Sigmoid colon (tissue), 7 donors: ENCODE results near the gene TTLL8. TPM values are rescaled to one million over a fixed set of nuclear protein-coding genes. Genes with fewer than 3 reads are reported as not detected.

ENCODE experiments used
- DNase-seq: peaks from one replicate; pipeline ENCODE4 v3.0.0-alpha.2; 2019
- H3K27ac ChIP-seq, 4 donors: fragments of 200-600 bp; sonication (generic); one replicate each; pipeline ENCODE4 v1.5.1; 2016 to 2019; ENCODE audit warnings: mild to moderate bottlenecking in 1 of 4
- H3K27me3 ChIP-seq, 3 donors: fragments of 200-600 bp; sonication (generic); one replicate each; pipeline ENCODE4 v1.5.1; 2019; ENCODE audit warnings: mild to moderate bottlenecking in 1 of 3
- H3K36me3 ChIP-seq, 4 donors: fragments of 200-600 bp; sonication (generic); one replicate each; pipeline ENCODE4 v1.5.1; 2016 to 2019
- H3K4me1 ChIP-seq, 4 donors: fragments of 200-600 bp; sonication (generic); one replicate each; pipeline ENCODE4 v1.5.1; 2017 to 2019
- H3K4me3 ChIP-seq, 4 donors: fragments of 200-600 bp; sonication (generic); one replicate each; pipeline ENCODE4 v1.5.1; 2017 to 2019; ENCODE audit warnings: mild to moderate bottlenecking in 2 of 4, moderate library complexity in 1 of 4
- H3K9me3 ChIP-seq, 4 donors: fragments of 200-600 bp in 3 of 4; sonication (generic) in 3 of 4; one replicate each; pipeline versions ENCODE4 v1.5.1 to v1.6.1; 2013 to 2019
- EP300 ChIP-seq, 4 donors: sonication (generic); formaldehyde crosslinking; IDR thresholded peaks; one replicate each; pipeline ENCODE4 v1.6.1; 2017; ENCODE audit warnings: antibody characterized with exemption in 4 of 4
- POLR2A ChIP-seq, 2 donors: fragments of 450-650 bp; IDR thresholded peaks; one replicate each; pipeline ENCODE4 v1.6.1; 2016; ENCODE audit warnings: antibody characterized with exemption in 2 of 2, mild to moderate bottlenecking in 2 of 2, moderate library complexity in 2 of 2
- POLR2AphosphoS5 ChIP-seq, 4 donors: sonication (generic); formaldehyde crosslinking; IDR thresholded peaks; one replicate each; pipeline ENCODE4 v1.6.1; 2017; ENCODE audit warnings: antibody characterized with exemption in 4 of 4
- WGBS, 2 donors: extraction: QIAGEN DNeasy Blood & Tissue Kit; methylation state at CpG; one replicate each; pipeline ENCODE4 v1.1.7; 2013; 5-methylcytosine and 5-hydroxymethylcytosine counted together
- intact Hi-C: fragments of 100-400 bp; cut with DNase I; formaldehyde crosslinking; loops from one replicate; pipeline ENCODE4 v1.15.1; 2023
- polyA plus RNA-seq, 3 donors: library from polyadenylated mRNA; stranded (reverse); fragments of 200-250 nt; gene quantifications; one replicate each; pipeline ENCODE4 v1.2.3, GENCODE V29; 2013
- total RNA-seq, 4 donors: library from RNA; depleted of rRNA; stranded (reverse); fragments of >200 nt; gene quantifications; one replicate each; pipeline ENCODE4 v1.1.0, GENCODE V29; 2016
- TF ChIP-seq, protein P1 (sequence below), 4 experiments: fragments of 450-650 bp in 3 of 4; fragments of 200-600 bp in 1 of 4; IDR thresholded peaks; one replicate each; pipeline ENCODE4 v1.5.1; 2016 to 2019; ENCODE audit warnings: antibody characterized with exemption in 4 of 4, mild to moderate bottlenecking in 3 of 4, moderate library complexity in 2 of 4
- donor health status: healthy with polysubstance abuse.
- donor health status: Bipolar disorder and iron deficiency.
- donor health status: healthy.

TTLL8 gene
- total and polyA plus RNA-seq, 7 donors, result not detected

- WGBS, 2 donors, result 76 to 89% methylated on average over 7 of the region's 7 CpGs
- peak; percentile 32 for DNase-seq
Observed at GRCh38 chr22:50040717-50041116, 17.4 kb downstream of the TTLL8 start.

GRCh38 chr22:50039669-50040443 lies 18.2 kb downstream of the TTLL8 start:
- TF ChIP-seq POLR2A (IDR thresholded peaks at IDR 0.05) (no peak), EP300 (IDR thresholded peaks at IDR 0.05) (no peak), POLR2AphosphoS5 (IDR thresholded peaks at IDR 0.05) (no peak)
- intact Hi-C loops, result no loop called here
- H3K36me3 ChIP-seq, result no peaks in the 10 kb centered on the region
- DNase-seq, result peak; percentile 57
- no peaks in the 10 kb centered on the region for H3K4me1 ChIP-seq
- peaks cover 0 to 13% (median 0%) of the 10 kb centered on the region in 3 donors for H3K27me3 ChIP-seq
- WGBS, 2 donors, result 92 to 95% methylated on average over 29 of the region's 29 CpGs
- no peak overlapping the region for H3K4me3 ChIP-seq
- peaks cover 0 to 8% (median 5%) of the 10 kb centered on the region in 4 donors for H3K9me3 ChIP-seq
- no peak overlapping the region for H3K27ac ChIP-seq

More at GRCh38 chr22:50040717-50041116, 17.4 kb downstream of the TTLL8 start:
- Histone ChIP-seq H3K9me3 (peaks cover 0 to 8% (median 5%) of the 10 kb centered on the region in 4 donors), H3K36me3 (no peaks in the 10 kb centered on the region), H3K27ac (no peak overlapping the region), H3K4me3 (no peak overlapping the region), H3K27me3 (peaks cover 0 to 17% (median 0%) of the 10 kb centered on the region in 3 donors), H3K4me1 (no peaks in the 10 kb centered on the region)
- intact Hi-C loops, result no loop called here
- TF ChIP-seq EP300 (IDR thresholded peaks at IDR 0.05) (no peak), POLR2AphosphoS5 (IDR thresholded peaks at IDR 0.05) (no peak), POLR2A (IDR thresholded peaks at IDR 0.05) (no peak)
- TF ChIP-seq, protein P1, sequence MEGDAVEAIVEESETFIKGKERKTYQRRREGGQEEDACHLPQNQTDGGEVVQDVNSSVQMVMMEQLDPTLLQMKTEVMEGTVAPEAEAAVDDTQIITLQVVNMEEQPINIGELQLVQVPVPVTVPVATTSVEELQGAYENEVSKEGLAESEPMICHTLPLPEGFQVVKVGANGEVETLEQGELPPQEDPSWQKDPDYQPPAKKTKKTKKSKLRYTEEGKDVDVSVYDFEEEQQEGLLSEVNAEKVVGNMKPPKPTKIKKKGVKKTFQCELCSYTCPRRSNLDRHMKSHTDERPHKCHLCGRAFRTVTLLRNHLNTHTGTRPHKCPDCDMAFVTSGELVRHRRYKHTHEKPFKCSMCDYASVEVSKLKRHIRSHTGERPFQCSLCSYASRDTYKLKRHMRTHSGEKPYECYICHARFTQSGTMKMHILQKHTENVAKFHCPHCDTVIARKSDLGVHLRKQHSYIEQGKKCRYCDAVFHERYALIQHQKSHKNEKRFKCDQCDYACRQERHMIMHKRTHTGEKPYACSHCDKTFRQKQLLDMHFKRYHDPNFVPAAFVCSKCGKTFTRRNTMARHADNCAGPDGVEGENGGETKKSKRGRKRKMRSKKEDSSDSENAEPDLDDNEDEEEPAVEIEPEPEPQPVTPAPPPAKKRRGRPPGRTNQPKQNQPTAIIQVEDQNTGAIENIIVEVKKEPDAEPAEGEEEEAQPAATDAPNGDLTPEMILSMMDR (IDR thresholded peaks at IDR 0.05), result no peak

DNA sequence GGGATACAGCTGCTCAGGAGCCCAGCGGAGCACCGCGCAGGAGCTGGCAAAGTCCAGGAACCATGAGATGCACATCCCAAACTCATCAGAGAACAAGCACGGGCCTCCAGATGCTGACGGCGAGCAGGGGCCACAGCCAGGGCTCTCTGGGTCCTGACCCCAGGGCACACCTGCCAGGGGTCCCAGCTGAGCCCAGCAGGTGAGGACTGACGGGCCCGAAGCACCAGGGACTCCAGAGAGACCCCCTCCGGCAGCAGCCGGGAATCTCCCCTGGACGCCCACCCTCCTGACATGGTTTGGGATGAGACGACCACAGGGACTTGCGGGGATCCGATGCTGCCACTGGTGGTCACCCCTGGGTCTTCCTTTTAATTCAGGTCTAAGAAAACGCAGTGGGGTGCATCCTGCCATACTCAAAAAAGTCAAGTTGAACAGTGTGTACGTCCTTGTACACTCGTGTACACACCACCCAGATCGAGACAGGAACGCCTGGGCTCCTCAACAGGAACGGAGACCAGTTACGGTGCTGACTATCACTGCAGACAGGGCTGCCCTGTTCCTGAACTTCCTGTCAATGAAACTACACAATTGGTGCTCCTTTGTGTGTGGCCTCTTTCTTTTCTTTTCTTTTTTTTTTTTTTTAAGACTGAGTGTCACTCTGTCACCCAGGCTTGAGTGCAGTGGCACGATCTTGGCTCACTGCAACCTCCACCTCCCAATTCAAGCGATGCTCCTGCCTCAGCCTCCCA lies 21.9 kb downstream of the TTLL8 start:
- TF ChIP-seq EP300 (IDR thresholded peaks at IDR 0.05), result no peak
- no peak for TF ChIP-seq POLR2A (IDR thresholded peaks at IDR 0.05)
- TF ChIP-seq, protein P1 (IDR thresholded peaks at IDR 0.05), result no peak
- H3K27me3 ChIP-seq, result peaks cover 0 to 12% (median 0%) of the 10 kb centered on the region in 3 donors
- no peak overlapping the region for H3K27ac ChIP-seq
- WGBS, 2 donors, result 79 to 84% methylated on average over 23 of the region's 23 CpGs
- intact Hi-C loops, result no loop called here
- no peaks in the 10 kb centered on the region for H3K4me1 ChIP-seq
- H3K9me3 ChIP-seq, result peaks cover 0 to 8% (median 5%) of the 10 kb centered on the region in 4 donors
- no peaks in the 10 kb centered on the region for H3K36me3 ChIP-seq
- H3K4me3 ChIP-seq, result no peak overlapping the region
- peak; percentile 59 for DNase-seq

DNA sequence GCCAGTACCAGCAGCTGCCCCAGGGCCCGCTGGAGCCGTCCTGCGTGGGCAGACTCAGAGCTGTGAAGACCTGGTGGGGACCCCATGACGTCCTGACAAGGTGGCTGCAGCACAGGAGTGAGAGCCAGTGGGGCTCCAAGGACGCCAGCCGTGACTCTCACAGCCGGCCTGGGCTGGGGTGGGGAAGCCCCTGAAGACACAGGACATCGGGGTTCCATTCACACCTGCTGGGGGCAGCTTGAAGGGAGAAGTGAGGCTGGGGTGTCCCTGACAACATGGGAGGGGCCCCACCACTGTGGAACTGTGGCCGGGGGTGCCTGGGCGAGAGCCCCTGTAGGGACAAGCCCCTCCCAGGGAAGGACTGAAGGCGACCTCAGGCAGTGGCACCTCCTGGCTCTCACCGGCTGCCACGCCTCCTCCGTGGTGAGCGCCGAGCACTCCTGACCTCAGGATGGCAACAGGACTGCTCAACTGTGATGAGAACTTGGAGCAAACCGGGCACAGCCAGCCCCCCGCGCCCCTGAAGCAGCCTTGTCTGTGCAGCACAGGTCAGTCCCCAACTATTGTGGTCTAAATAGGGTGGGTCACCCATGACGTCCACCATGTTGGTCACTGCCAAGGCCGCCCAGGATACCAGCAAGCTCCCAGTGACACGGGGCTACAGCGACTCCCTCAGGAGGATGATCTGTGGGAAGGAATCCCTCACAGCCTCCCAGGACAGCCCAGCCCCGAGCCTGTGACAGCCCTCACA lies 22.8 kb downstream of the TTLL8 start:
- 64 to 82% methylated on average over 24 of the region's 24 CpGs for WGBS, 2 donors
- DNase-seq, result peak; percentile 53
- Histone ChIP-seq H3K36me3 (no peaks in the 10 kb centered on the region), H3K27me3 (peaks cover 0 to 21% (median 5%) of the 10 kb centered on the region in 3 donors), H3K27ac (no peak overlapping the region), H3K9me3 (peaks cover 0 to 8% (median 5%) of the 10 kb centered on the region in 4 donors), H3K4me3 (no peak overlapping the region), H3K4me1 (peaks cover 0 to 3% (median under 1%) of the 10 kb centered on the region in 4 donors)
- intact Hi-C loops, result no loop called here
- TF ChIP-seq, protein P1 (IDR thresholded peaks at IDR 0.05), result no peak
- no peak for TF ChIP-seq EP300 (IDR thresholded peaks at IDR 0.05)
- TF ChIP-seq POLR2AphosphoS5 (IDR thresholded peaks at IDR 0.05), result no peak
- no peak for TF ChIP-seq POLR2A (IDR thresholded peaks at IDR 0.05)
